DMS153 (cell line): Measurements from ENCODE around the gene PTPN14.
"Not testable (repeated sequence)": the region's sequence is repeated elsewhere in the genome, so short reads cannot be mapped to it uniquely, and the experiment has no call there.

Experiments used
- DNase-seq: peaks from one replicate; lab custom pipeline; 2025; lab: John Stamatoyannopoulos, UW

PTPN14 gene

GRCh38 chr1:214551436-214552173 lies at the start of gene PTPN14:
TSS of gene PTPN14 (minus strand) at chr1:214551602. CDS start at chr1:214464803, 86,799 bp downstream.
- DNase-seq = no peak

DNA sequence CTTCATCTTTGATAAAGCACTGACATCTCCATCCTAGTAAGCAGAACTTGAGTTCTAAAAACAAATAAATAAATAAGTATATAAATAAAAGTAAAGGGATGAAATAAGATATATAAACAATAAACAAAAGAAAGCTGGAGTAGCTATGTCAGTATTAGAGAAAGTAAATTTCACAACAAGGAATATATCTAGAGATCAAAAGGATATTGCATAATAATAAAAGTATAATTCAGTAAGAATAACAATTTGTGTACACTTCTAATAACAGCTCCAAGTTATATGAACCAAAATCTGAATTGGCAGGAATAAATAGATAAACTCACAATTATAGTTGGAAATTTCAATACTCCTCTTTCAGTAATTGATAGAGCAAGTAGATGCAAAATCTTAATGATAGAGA lies 41.8 kb upstream of the PTPN14 start:
- no peak for DNase-seq

DNA sequence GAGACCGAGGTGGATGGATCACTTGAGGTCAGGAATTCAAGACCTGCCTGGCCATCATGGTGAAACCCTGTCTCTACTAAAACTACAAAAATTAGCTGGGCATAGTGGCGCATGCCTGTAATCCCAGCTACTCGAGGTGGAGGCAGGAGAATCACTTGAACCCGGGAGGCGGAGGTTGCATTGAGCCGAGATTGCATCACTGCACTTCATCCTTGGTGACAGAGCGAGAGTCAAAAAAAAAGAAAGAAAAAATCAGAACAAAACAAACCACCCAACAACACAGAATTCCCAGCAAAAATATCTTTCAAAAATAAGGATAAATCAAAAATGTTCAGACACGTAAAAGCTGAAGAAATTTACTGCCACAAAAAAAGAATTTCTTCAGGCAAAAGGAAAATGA lies 40.5 kb upstream of the PTPN14 start:
- DNase-seq = not testable (repeated sequence)

- DNase-seq = no peak
Observed at GRCh38 chr1:214590696-214591095, 39.3 kb upstream of the PTPN14 start.

DNA sequence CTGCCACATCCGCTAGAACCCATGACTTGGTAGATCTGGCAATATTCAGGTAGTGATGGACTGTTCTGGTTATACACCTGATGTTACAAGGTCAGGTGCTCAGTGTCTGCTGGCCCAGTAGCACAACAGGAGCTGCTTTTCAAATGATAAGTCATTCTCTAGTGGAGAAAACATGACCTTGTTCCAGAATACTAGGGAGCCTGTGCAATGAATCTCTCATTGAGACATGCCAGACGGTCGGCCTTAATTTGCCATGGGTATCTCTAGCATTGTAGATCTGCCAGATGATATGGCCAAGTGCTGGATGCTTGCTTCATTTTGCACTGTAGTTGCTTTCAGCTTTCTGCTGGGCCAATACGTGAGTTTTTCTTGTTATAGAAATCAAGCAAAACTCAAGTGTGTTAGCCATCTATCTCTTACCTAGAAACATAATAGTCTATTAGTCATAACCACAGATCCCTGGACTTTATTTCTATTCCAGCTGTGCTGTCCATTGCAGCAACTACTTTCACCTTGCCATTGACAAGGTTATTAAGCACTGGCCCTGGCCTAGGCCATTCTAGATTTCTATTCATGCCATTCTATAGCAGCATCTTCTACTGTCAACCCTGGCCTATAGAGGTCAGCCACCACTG lies 37.7 kb upstream of the PTPN14 start:
- no peak for DNase-seq

DNA sequence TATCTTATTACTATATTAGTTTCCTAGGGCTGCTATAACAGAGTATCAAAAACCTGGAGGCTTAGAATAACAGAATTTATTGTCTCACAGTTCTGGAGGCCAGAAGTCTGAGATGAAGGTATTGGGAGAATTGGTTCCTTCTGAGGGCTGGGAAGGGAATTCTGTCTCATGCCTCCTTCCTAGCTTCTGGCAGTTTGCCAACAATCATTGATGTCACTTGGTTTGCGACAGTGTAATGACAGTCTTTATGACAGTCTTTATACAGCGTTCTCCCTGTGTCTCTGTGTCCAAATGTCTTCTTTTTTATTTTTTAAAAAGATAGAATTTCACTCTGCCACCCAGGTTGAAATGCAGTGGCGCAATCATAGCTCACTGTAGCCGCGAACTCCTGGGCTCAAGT lies 35.8 kb upstream of the PTPN14 start:
- DNase-seq = no peak

GRCh38 chr1:214586621-214587020 lies 35.2 kb upstream of the PTPN14 start:
- DNase-seq = no peak

GRCh38 chr1:214584805-214585766 lies 33.7 kb upstream of the PTPN14 start:
- DNase-seq = peak; percentile 8

DNA sequence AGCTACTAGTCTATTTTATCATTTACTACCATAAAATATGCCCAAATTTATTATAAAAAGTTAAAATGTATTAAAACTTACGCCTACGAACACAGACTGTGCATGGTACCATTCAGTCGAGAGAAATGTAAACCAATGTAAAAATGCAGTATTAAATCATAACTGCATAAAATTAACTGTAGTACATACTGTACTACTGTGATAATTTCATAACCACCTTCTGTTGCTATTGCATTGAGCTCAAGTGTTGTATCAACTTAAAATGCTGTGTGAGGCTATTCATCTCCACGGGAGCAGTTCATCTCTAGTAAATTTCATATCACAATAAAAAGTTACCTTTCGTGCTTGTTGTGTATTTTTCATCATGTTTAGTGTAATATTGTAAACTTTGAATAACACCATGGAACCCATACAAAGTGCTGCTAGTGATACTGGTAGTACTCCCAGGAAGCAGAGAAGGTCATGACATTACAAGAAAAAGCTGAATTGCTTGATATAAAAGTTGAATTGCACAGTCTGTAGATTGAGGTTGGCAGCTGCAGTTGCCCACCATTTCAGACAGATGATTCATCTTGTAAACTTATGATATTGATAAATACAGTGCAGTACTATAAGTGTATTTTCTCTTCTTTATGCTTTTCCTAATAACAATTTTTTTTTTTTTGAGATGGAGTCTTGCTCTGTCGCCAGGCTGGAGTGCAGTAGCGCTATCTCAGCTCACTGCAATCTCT lies 32.6 kb upstream of the PTPN14 start:
- DNase-seq = no peak

DNA sequence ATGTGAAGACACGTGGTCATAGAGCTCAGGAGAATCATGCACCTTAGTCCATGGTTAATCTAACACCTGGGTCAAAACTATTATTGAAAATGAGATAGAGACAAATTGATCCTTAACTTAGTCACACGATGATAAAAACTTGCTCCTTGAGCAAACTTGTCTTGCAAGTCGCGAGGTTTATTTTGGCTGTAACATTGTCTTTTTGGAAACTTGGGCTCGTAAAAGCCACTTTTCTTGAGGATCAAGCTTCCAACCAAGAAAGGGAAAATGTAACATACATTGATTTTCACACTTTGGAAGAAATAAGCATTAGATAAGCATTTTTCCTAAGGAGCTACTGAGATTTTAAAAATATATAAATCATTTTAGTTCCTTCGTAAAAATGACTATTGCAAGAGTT lies 31.7 kb upstream of the PTPN14 start:
- no peak for DNase-seq

DNA sequence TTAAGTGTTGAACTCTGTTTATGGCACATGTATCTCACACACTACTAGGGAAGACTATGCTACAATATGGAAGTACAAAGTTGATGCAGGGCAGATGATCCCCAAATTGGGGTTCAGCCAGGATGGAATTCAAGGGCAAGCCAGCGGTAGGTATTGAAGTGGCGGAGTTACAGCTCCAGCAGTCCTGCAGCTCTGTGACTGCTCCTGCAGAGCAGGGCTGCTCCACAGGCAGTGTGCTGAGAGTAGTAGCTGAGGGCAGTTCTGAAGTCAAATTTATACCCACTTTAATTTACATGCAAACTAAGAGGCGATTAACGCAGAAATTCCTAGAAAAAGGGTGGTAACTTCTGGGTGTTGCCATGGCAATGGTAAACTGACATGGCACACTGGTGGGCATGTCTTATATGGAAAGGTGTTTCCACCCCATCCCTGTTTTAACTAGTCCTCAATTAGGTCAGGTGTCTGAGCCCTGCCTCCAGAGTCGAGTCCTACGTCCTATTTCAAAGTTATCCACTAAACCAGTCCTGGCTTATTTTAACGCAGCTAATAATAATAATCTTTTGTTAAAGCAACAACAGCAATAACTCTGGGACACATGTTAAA lies 31.0 kb upstream of the PTPN14 start:
- DNase-seq = no peak

- DNase-seq = no peak
Observed at GRCh38 chr1:214581785-214582184, 30.4 kb upstream of the PTPN14 start.

DNA sequence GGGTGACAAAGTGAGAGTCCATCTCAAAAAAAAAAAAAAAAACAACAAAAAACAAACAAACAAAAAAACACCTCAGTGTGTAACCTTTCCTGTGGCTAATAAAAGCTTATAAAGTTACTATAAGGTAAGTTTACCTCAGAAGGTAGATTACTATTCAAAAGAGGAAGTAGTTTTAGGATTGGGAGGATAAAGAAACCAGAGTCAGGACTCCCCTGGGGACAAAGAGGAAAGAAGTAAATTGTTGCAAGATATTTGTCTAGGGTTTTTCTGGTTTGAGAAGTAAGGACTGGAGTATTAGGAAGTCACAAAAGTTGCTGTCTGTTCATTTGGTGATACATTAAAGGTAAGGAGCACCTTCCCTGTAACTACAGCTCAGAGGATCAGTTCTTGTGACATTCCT lies 27.8 kb upstream of the PTPN14 start:
- DNase-seq = no peak

DNA sequence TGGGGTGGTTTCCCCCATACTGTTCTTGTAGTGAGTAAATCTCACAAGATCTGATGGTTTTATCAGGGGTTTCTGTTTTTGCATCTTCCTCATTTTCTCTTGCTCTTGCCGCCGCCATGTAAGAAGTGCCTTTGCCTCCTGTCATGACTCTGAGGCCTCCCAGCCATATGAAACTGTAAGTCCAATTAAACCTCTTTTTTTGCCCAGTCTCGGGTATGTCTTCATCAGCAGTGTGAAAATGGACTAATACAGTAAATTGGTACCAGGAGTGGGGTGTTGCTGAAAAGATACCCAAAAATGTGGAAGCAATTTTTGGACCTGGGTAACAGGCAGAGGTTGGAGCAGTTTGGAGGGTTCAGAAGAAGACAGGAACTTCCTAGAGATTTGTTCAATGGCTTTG lies 24.7 kb upstream of the PTPN14 start:
- not testable (repeated sequence) for DNase-seq

- no peak for DNase-seq
Observed at GRCh38 chr1:214574598-214575411, 23.4 kb upstream of the PTPN14 start.

DNA sequence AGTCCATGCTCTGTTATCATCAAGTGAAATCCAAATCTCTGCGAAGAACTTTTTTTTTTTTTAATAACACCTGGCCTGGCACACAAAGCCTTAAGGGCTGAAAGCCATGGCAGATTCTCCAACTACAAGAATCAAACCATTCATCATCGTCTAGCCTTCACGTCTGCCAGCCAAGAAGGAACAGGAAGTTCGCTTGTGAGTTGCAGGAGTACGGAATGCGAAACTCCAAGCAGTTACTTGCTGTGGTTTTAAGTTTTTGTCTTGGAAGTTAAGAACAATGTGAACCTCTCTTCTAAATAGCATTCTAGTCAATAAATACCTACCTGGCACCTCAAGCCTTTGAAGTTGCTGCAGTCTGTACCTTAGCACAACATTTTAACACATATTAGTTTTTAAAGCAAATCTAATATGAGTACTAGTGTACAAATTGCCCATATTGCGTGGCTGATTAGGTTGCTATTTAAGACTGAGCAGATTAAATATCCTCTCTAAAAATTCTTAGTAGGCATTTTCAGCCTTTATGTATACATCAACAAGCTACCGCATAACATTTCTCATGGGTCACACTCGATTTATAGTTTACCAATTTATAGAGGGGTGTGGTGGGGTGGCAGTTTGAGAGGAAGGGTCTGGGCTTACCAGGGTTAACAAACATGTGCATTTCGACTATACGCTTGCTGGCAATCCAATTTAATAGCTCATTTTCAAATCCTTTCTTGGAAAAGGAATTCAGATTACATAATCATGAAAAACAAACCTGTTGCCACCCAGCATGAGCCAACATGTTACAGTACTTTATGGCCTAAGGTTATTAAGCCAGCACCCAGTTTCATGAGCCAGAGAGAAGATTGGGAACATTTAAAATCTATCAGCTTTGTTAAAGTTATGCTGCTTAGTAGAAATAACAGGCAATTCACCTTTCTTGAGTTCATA lies 22.2 kb upstream of the PTPN14 start:
- no peak for DNase-seq

DNA sequence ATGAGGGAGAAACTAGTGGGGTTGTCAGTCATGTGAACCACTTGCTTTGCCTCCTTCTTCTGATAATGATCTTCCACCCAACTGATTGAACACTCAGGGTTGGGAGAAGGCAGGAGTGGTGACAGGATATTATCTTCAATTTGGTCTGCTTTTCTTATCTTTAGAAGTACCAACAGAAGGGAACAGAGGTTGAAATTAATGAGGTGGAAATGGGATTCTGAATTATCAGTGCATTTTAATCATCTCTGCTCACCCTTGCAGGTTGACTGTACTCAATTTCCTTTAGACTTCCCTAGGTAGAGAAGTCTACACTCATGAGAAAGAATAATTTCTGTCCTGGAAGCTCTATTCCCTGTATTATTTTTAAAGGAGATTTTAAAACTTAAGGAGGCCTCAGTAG lies 19.9 kb upstream of the PTPN14 start:
- no peak for DNase-seq

GRCh38 chr1:214570442-214570841 lies 19.0 kb upstream of the PTPN14 start:
- no peak for DNase-seq

DNA sequence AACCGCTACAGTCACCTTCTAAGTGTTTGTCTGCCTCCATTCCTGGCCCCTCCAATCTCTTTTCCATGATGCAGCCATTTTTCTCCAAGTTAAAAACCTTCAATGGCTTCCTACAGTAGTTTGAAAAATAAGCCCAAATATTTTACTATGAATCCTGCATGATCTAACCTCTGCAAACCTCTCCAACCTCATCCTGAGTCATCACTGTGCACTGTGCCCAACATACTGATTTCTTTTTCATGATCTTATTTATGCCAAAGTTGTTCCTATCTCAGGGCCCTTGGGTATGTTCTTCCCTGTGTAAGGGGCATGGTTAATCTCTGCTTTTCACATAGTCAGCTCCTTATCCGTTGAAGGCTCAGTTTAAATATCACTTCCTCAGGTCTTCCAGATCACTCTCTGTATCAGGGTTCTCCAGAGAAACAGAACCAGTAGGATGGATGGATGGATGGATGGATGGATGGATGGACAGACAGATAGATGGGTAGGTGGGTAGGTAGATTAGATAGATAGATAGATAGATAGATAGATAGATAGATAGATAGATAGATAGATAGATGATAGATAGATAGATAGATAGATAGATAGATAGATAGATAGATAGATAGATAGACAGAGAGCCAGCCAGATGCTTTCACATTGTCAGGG lies 18.1 kb upstream of the PTPN14 start:
- DNase-seq = no peak
